Thoracic aorta (tissue), 2 donors: Measurements from ENCODE around the gene WBP2. TPM values are rescaled to one million over a fixed set of nuclear protein-coding genes. Genes with fewer than 3 reads are reported as not detected.

Experiments used
- ATAC-seq: fragments of 150-250 bp; one replicate; pipeline ENCODE4 v1.8.0; 2017; ENCODE audit warnings: low read depth; ENCODE audit not compliant: insufficient number of reproducible peaks, low FRiP score
- DNase-seq: peaks from one replicate; pipeline ENCODE4 v3.0.0-alpha.2; 2020; ENCODE audit warnings: low spot score
- H3K27ac ChIP-seq, 2 donors: fragments of 200-600 bp; sonication (generic); 1 replicate in 1 of 2; 2 replicates in 1 of 2; pipeline ENCODE4 v1.5.1; 2016; ENCODE audit warnings: mild to moderate bottlenecking in 2 of 2, moderate library complexity in 2 of 2
- H3K27me3 ChIP-seq: fragments of 200-600 bp; sonication (generic); replicated peaks from 2 replicates; pipeline ENCODE4 v1.6.0; 2016; ENCODE audit warnings: mild to moderate bottlenecking; ENCODE audit not compliant: insufficient read depth
- H3K36me3 ChIP-seq: fragments of 200-600 bp; sonication (generic); one replicate; pipeline ENCODE4 v1.5.1; 2016
- H3K4me1 ChIP-seq, 2 donors: fragments of 200-600 bp; sonication (generic); 1 replicate in 1 of 2; 2 replicates in 1 of 2; pipeline versions ENCODE4 v1.5.1 to v1.6.0; 2016; ENCODE audit warnings: low read depth in 2 of 2, mild to moderate bottlenecking in 1 of 2; ENCODE audit not compliant: control insufficient read depth in 1 of 2
- H3K4me3 ChIP-seq: fragments of 200-600 bp; sonication (generic); 2 replicates; pipeline ENCODE4 v1.5.1; 2016; ENCODE audit warnings: mild to moderate bottlenecking
- H3K9me3 ChIP-seq: fragments of 200-600 bp; sonication (generic); 2 replicates; pipeline ENCODE4 v1.5.1; 2016
- total RNA-seq, 2 donors: library from RNA; depleted of rRNA; stranded (reverse); fragments of >200 nt; gene quantifications; one replicate each; pipeline versions ENCODE4 v1.1.0 to v1.2.3, GENCODE V29; 2016
- TF ChIP-seq, protein P1 (sequence below): fragments of 200-600 bp; sonication (generic); IDR thresholded peaks from one replicate; pipeline ENCODE4 v1.5.1; 2019; ENCODE audit warnings: antibody characterized with exemption

The WBP2 gene
- total RNA-seq, 2 donors from 2014 or later, result 55.8 to 83.1 TPM

GRCh38 chr17:75899767-75900468 lies 44.8 kb upstream of the WBP2 start:
- Histone ChIP-seq H3K36me3 (peaks cover 32% of the 10 kb centered on the region), H3K27ac (no peak overlapping the region), H3K27me3 (no peaks in the 10 kb centered on the region), H3K9me3 (no peaks in the 10 kb centered on the region), H3K4me1 (peaks cover 6 to 28% of the 10 kb centered on the region in 2 donors), H3K4me3 (no peak overlapping the region)
- TF ChIP-seq, protein P1, sequence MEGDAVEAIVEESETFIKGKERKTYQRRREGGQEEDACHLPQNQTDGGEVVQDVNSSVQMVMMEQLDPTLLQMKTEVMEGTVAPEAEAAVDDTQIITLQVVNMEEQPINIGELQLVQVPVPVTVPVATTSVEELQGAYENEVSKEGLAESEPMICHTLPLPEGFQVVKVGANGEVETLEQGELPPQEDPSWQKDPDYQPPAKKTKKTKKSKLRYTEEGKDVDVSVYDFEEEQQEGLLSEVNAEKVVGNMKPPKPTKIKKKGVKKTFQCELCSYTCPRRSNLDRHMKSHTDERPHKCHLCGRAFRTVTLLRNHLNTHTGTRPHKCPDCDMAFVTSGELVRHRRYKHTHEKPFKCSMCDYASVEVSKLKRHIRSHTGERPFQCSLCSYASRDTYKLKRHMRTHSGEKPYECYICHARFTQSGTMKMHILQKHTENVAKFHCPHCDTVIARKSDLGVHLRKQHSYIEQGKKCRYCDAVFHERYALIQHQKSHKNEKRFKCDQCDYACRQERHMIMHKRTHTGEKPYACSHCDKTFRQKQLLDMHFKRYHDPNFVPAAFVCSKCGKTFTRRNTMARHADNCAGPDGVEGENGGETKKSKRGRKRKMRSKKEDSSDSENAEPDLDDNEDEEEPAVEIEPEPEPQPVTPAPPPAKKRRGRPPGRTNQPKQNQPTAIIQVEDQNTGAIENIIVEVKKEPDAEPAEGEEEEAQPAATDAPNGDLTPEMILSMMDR, result no peak
- DNase-seq, result no peak
- ATAC-seq, result no peak

DNA sequence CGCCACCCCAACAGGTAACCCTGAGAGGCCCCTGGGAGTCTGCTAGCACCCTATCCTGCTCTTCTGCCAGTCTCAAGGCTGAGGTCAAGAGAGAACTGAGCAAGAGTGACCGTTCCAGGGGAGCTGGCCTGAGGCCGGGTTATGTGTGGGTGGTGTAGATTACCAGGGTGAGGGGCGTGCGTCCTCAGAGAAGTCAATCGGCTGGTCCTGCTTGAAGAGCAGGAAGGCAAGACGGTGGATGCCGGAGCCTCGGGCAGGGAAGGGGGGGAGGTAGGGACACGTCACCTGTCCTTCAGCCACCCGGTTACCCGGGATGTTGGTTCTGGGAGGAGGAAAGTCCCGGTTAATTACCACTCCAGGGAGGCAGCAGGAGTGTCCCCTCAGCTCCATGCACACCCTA lies 44.2 kb upstream of the WBP2 start:
- peaks cover 6 to 33% of the 10 kb centered on the region in 2 donors for H3K4me1 ChIP-seq
- no peaks in the 10 kb centered on the region for H3K27me3 ChIP-seq
- H3K27ac ChIP-seq, result no peak overlapping the region
- no peaks in the 10 kb centered on the region for H3K9me3 ChIP-seq
- H3K4me3 ChIP-seq, result no peak overlapping the region
- no peak for ATAC-seq
- TF ChIP-seq, protein P1, result no peak
- peaks cover 32% of the 10 kb centered on the region for H3K36me3 ChIP-seq
- DNase-seq, result no peak

GRCh38 chr17:75898791-75899190 lies 43.7 kb upstream of the WBP2 start:
- Histone ChIP-seq H3K4me1 (peaks cover 2 to 34% of the 10 kb centered on the region in 2 donors), H3K27me3 (no peaks in the 10 kb centered on the region), H3K27ac (no peak overlapping the region), H3K9me3 (no peaks in the 10 kb centered on the region), H3K36me3 (peaks cover 32% of the 10 kb centered on the region), H3K4me3 (no peak overlapping the region)
- no peak for DNase-seq
- no peak for ATAC-seq
- TF ChIP-seq, protein P1, result no peak

GRCh38 chr17:75898065-75898464 lies 42.9 kb upstream of the WBP2 start:
- DNase-seq, result no peak
- H3K36me3 ChIP-seq, result peaks cover 32% of the 10 kb centered on the region
- ATAC-seq, result no peak

More at GRCh38 chr17:75898065-75898464, 42.9 kb upstream of the WBP2 start:
- peak overlapping the region in 1 of 2 donors; percentile 88 for H3K27ac ChIP-seq
- no peaks in the 10 kb centered on the region for H3K27me3 ChIP-seq
- peaks cover 0 to 32% of the 10 kb centered on the region in 2 donors for H3K4me1 ChIP-seq
- TF ChIP-seq, protein P1, result no peak
- H3K9me3 ChIP-seq, result no peaks in the 10 kb centered on the region
- no peak overlapping the region for H3K4me3 ChIP-seq
